HepG2 (cell line): Measurements from ENCODE around the gene TBX10. TPM values are rescaled to one million over a fixed set of nuclear protein-coding genes. Genes with fewer than 3 reads are reported as not detected.

Source experiments
- FOXA3 ChIP-seq: IDR thresholded peaks from 2 replicates; pipeline ENCODE4 v1.6.1; 2016; ENCODE audit warnings: missing genetic modification reagents, missing compliant biosample characterization
- MIXL1 ChIP-seq: IDR thresholded peaks from 2 replicates; pipeline ENCODE4 v1.6.1; 2016
- MLLT10 ChIP-seq: sonication (generic); formaldehyde crosslinking; IDR thresholded peaks from 2 replicates; pipeline ENCODE4 v1.4.0; 2020; ENCODE audit warnings: missing genetic modification reagents
- MNT ChIP-seq: fragments of 450-650 bp; IDR thresholded peaks from 2 replicates; pipeline ENCODE4 v1.6.1; 2016
- MZF1 ChIP-seq: sonication (generic); formaldehyde crosslinking; IDR thresholded peaks from 2 replicates; pipeline ENCODE4 v1.8.1; 2023; ENCODE audit warnings: mild to moderate bottlenecking, missing genetic modification reagents, borderline replicate concordance
- NONO ChIP-seq, 2 experiments: fragments of 450-650 bp in 1 of 2; sonication (generic) in 1 of 2; formaldehyde crosslinking in 1 of 2; IDR thresholded peaks in 1 of 2; conservative IDR thresholded peaks in 1 of 2; 2 replicates each; pipeline versions ENCODE4 v1.6.1 to v1.8.0; 2017 to 2022; ENCODE audit warnings: mild to moderate bottlenecking in 1 of 2, missing genetic modification reagents in 1 of 2, moderate library complexity in 1 of 2
- PTBP1 ChIP-seq: fragments of 200-400 bp; formaldehyde crosslinking; IDR thresholded peaks from 2 replicates; pipeline ENCODE4 v1.6.1; 2018; ENCODE audit warnings: low read length, low read depth; ENCODE audit not compliant: poor library complexity, severe bottlenecking
- SP2 ChIP-seq: sonication (generic); formaldehyde crosslinking; IDR thresholded peaks from 2 replicates; pipeline ENCODE4 v1.5.1; 2020; ENCODE audit warnings: mild to moderate bottlenecking, missing genetic modification reagents
- TFAP4 ChIP-seq: sonication (generic); IDR thresholded peaks from 2 replicates; pipeline ENCODE4 v1.6.1; 2016; ENCODE audit warnings: low read depth, borderline replicate concordance
- ZNF256 ChIP-seq: sonication (generic); formaldehyde crosslinking; conservative IDR thresholded peaks from 2 replicates; pipeline ENCODE4 v1.4.0; 2020; ENCODE audit warnings: missing genetic modification reagents
- ZNF280D ChIP-seq: sonication (generic); formaldehyde crosslinking; IDR thresholded peaks from 2 replicates; pipeline ENCODE4 v1.5.1; 2020; ENCODE audit warnings: mild to moderate bottlenecking, missing genetic modification reagents
- polyA plus RNA-seq, 8 experiments: library from polyadenylated mRNA; depleted of rRNA in 3 of 8; stranded (reverse) in 7 of 8; unstranded in 1 of 8; fragments of >200 nt; fragmentation: Illumina TruSeq in 4 of 8; extraction: Trizol in 4 of 8; gene quantifications; 2 replicates each; pipeline versions ENCODE4 v1.2.1 to v1.2.3, GENCODE V29; 2011 to 2016; ENCODE audit warnings: low read depth in 4 of 8, missing spikeins in 1 of 8, mixed read lengths in 1 of 8; ENCODE audit not compliant: insufficient read depth in 1 of 8
- total RNA-seq, 5 experiments: library from RNA; depleted of rRNA; stranded (reverse); fragments of >200 nt; fragmentation: Illumina TruSeq; extraction: Trizol; gene quantifications; 2 replicates each; pipeline ENCODE4 v1.2.3, GENCODE V29; 2016; ENCODE audit warnings: low read depth in 1 of 5
- TF ChIP-seq, protein P1 (sequence below): sonication (generic); formaldehyde crosslinking; conservative IDR thresholded peaks from 2 replicates; pipeline ENCODE4 v1.8.0; 2022; ENCODE audit warnings: mild to moderate bottlenecking, moderate library complexity, missing genetic modification reagents
- TF ChIP-seq, protein P2 (sequence below): sonication (generic); formaldehyde crosslinking; IDR thresholded peaks from 2 replicates; pipeline ENCODE4 v1.8.0; 2022; ENCODE audit warnings: missing genetic modification reagents, mild to moderate bottlenecking, borderline replicate concordance

The TBX10 gene
- total and polyA plus RNA-seq, 2 of the 13 experiments (the other 11 are each of a cell fraction or from before 2014, with no cell fraction given) = 0.27 to 1.7 TPM

DNA sequence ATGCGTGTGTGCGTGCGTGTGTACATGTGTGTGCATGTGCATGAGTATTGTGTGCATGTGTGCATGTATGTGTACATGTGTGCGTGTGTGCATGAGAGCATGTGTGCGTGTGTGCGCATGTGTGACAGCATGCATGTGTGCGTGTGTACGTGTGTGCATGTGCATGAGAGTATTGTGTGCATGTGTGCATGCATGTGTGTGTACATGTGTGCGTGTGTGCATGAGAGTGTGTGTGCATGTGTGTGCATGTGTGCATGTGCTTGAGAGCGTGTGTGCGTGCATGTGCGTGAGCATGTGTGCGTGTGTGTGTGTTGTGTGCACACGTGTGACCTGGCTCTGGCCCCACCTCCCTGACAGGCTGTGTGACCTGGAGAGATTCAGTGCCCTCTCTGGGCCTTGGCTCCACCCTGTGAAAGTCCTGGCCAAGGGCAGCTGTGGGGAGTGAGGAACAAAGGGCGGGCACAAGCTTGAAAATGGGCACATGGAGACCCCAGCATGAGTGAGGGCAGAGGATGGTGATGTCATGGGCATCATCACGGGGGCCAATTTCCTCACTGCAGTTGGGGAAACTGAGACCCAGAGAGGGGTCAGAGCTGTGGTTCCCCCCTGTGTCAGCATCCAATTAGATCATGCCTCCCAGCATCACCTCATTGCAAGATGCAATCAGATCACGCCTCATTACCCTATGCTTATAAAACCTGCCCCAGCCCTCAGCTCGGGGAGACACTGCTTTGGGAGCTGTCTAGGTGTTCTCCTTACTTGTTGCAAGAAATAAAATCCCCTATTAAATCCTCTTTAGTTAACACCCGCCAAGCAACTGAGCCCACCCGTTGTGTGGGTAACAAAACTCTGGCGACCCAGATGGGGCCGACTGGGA lies 10.3 kb upstream of the TBX10 start (continued):
- TF ChIP-seq, protein P1, sequence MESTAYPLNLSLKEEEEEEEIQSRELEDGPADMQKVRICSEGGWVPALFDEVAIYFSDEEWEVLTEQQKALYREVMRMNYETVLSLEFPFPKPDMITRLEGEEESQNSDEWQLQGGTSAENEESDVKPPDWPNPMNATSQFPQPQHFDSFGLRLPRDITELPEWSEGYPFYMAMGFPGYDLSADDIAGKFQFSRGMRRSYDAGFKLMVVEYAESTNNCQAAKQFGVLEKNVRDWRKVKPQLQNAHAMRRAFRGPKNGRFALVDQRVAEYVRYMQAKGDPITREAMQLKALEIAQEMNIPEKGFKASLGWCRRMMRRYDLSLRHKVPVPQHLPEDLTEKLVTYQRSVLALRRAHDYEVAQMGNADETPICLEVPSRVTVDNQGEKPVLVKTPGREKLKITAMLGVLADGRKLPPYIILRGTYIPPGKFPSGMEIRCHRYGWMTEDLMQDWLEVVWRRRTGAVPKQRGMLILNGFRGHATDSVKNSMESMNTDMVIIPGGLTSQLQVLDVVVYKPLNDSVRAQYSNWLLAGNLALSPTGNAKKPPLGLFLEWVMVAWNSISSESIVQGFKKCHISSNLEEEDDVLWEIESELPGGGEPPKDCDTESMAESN = no peak
- TF ChIP-seq MNT (peak; percentile 99), ZNF256 (CRISPR knock-in tag) (no peak), NONO (IDR thresholded peaks at IDR 0.05) (no peak), NONO (CRISPR knock-in tag; conservative IDR thresholded peaks at IDR 0.05) (no peak), FOXA3 (CRISPR knock-in tag) (no peak), SP2 (CRISPR knock-in tag) (no peak), MLLT10 (no peak), TFAP4 (no peak), ZNF280D (CRISPR knock-in tag) (no peak), MZF1 (CRISPR knock-in tag) (no peak), PTBP1 (no peak), MIXL1 (no peak)
- TF ChIP-seq, protein P2, sequence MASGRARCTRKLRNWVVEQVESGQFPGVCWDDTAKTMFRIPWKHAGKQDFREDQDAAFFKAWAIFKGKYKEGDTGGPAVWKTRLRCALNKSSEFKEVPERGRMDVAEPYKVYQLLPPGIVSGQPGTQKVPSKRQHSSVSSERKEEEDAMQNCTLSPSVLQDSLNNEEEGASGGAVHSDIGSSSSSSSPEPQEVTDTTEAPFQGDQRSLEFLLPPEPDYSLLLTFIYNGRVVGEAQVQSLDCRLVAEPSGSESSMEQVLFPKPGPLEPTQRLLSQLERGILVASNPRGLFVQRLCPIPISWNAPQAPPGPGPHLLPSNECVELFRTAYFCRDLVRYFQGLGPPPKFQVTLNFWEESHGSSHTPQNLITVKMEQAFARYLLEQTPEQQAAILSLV (CRISPR knock-in tag) = no peak
